ENCODE data around the gene NMUR1. TPM values are rescaled to one million over a fixed set of nuclear protein-coding genes. Genes with fewer than 3 reads are reported as not detected.

Gene NMUR1
- total RNA-seq, 1 donor from 2014 or later: 0.10 TPM

DNA sequence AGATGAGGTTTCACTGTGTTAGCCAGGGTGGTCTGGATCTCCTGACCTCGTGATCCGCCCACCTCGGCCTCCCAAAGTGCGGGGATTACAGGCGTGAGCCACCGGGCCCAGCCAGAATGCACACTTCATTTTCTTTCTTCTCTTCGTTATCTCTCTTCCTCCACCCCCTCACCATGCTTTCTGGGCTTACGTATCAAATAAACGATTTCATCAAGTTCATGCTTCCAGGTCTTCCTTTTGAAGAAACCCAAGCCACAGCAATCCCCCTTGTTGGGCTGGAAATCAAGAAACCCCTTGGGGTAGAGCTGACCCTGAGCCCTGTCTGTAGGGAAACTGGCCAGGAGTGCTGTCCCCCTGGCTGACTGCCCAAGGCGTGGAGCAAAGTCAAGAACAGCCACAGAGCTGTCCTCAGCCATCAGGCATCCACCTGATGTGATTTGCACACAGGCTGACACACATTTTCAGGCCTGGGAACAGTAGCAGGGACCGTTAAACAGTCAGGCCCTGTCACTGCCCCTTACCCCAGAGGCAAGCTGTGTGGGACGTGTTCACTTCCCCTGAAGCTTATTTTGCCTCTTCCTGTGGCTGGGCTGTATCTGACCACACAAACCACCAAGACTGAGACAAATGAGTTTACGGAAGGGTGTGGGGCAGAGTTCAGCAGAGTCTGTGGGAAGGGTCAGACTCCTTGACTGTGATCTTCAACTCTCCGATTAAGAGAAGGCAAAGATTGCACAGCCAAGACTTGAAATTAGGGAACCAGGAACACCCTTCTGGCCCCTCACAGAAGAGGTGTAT, 15.1 kb upstream of the NMUR1 start:
- Mint-ChIP-seq H3K27ac (ENCODE audit: unreplicated experiment) (peak overlapping the region; percentile 70), H3K36me3 (ENCODE audit: low read depth) (peaks cover 2% of the 10 kb centered on the region), H3K27me3 (ENCODE audit: low read depth) (no peaks in the 10 kb centered on the region), H3K9me3 (ENCODE audit: low read depth) (peaks cover 9% of the 10 kb centered on the region), H3K4me1 (ENCODE audit: low read depth) (peaks cover 22% of the 10 kb centered on the region), H3K4me3 (ENCODE audit: unreplicated experiment) (no peak overlapping the region)
- DNase-seq (ENCODE audit: low spot score): no peak
- TF ChIP-seq, protein P1, sequence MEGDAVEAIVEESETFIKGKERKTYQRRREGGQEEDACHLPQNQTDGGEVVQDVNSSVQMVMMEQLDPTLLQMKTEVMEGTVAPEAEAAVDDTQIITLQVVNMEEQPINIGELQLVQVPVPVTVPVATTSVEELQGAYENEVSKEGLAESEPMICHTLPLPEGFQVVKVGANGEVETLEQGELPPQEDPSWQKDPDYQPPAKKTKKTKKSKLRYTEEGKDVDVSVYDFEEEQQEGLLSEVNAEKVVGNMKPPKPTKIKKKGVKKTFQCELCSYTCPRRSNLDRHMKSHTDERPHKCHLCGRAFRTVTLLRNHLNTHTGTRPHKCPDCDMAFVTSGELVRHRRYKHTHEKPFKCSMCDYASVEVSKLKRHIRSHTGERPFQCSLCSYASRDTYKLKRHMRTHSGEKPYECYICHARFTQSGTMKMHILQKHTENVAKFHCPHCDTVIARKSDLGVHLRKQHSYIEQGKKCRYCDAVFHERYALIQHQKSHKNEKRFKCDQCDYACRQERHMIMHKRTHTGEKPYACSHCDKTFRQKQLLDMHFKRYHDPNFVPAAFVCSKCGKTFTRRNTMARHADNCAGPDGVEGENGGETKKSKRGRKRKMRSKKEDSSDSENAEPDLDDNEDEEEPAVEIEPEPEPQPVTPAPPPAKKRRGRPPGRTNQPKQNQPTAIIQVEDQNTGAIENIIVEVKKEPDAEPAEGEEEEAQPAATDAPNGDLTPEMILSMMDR (IDR thresholded peaks at IDR 0.05): no peak

DNA sequence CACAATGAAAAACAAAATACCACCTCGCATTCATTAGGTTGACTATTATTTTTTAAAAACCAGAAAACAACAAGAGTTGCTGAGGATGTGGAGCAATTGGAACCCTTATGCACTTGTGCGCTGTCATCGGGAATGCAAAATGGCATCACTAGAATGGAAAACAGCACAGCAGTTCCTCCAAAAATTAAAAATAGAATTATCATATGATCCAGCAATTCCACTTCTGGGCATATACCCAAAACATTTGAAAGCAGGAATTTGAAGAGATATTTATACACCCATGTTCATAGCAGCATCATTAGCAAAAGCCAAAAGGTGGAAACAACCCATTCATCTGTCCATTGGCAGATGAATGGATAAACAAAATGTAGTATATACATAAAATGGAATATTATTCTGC, 11.9 kb upstream of the NMUR1 start:
- no peak overlapping the region for H3K27ac Mint-ChIP-seq (ENCODE audit: unreplicated experiment)
- H3K27me3 Mint-ChIP-seq (ENCODE audit: low read depth): peaks cover 7% of the 10 kb centered on the region
- H3K4me3 Mint-ChIP-seq (ENCODE audit: unreplicated experiment): no peak overlapping the region
- H3K9me3 Mint-ChIP-seq (ENCODE audit: low read depth): peaks cover 9% of the 10 kb centered on the region
- peaks cover 2% of the 10 kb centered on the region for H3K36me3 Mint-ChIP-seq (ENCODE audit: low read depth)
- H3K4me1 Mint-ChIP-seq (ENCODE audit: low read depth): peaks cover 22% of the 10 kb centered on the region
- DNase-seq (ENCODE audit: low spot score): no peak
- TF ChIP-seq, protein P1 (IDR thresholded peaks at IDR 0.05): no peak

DNA sequence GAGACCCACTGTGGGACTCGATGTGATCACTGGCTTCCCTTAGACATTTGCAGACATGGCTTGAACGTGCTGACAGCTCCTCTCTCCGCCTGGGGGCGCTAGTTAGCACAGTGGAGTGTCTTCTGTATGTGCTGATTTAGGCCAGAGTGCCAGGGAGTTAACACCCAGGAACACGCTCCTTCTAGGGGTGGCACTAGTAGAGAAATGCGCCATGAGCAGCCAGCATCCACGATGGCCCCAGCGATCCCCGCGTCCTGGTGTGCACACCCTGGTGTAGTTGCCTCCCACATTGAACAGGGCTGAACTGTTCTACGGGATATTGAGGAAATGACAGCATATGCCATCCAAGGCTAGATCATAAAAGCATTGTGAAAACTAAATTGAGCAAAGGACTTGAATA, 11.4 kb upstream of the NMUR1 start:
- H3K36me3 Mint-ChIP-seq (ENCODE audit: low read depth): peaks cover 2% of the 10 kb centered on the region
- H3K4me1 Mint-ChIP-seq (ENCODE audit: low read depth): peaks cover 22% of the 10 kb centered on the region
- no peak overlapping the region for H3K4me3 Mint-ChIP-seq (ENCODE audit: unreplicated experiment)
- TF ChIP-seq, protein P1 (IDR thresholded peaks at IDR 0.05): peak; percentile 44
- H3K27me3 Mint-ChIP-seq (ENCODE audit: low read depth): peaks cover 7% of the 10 kb centered on the region
- H3K9me3 Mint-ChIP-seq (ENCODE audit: low read depth): peaks cover 9% of the 10 kb centered on the region
- H3K27ac Mint-ChIP-seq (ENCODE audit: unreplicated experiment): no peak overlapping the region
- no peak for DNase-seq (ENCODE audit: low spot score)

DNA sequence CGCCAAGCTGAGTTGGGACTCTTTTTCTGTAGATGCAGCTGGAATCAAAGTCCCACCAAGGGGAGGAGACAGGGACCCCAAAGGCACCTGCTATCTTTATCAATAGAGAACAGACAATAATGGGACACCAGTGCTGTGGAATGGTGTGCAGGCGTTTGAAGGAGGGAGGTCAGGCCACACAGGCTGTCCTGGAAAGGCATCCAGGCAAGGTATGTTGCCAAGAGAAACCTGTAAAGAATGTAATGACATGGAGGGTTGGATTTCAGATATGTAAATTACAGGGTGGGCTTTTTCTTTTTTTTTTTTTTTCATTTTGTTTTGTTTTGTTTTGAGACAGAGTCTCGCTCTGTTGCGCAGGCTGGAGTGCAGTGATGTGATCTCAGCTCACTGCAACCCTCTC, 9.7 kb upstream of the NMUR1 start:
- Mint-ChIP-seq H3K27ac (ENCODE audit: unreplicated experiment) (no peak overlapping the region), H3K27me3 (ENCODE audit: low read depth) (peaks cover 7% of the 10 kb centered on the region), H3K36me3 (ENCODE audit: low read depth) (no peaks in the 10 kb centered on the region), H3K4me3 (ENCODE audit: unreplicated experiment) (no peak overlapping the region), H3K4me1 (ENCODE audit: low read depth) (peaks cover 11% of the 10 kb centered on the region), H3K9me3 (ENCODE audit: low read depth) (peaks cover 9% of the 10 kb centered on the region)
- TF ChIP-seq, protein P1 (IDR thresholded peaks at IDR 0.05): no peak
- DNase-seq (ENCODE audit: low spot score): no peak

DNA sequence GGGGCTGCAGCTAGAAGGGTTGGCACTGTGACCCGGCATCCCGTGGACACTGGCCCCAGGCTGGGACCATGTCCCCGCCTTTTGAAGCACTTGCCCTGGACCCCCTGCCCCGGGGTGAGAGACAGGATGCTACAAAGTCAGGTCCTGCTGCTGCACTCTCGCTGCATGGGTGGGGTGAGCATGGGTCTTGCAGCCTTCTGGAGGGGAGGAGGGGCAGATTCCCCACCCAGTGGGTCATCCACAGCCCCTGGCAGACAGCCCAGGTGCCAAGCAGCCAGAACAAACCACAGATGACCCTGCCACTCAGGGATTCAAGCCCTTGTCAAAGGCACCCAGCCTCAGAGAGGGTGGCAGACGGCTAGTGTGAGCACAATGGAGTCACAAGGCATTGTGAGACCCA, 5.7 kb upstream of the NMUR1 start:
- H3K27me3 Mint-ChIP-seq (ENCODE audit: low read depth): peaks cover 9% of the 10 kb centered on the region
- H3K27ac Mint-ChIP-seq (ENCODE audit: unreplicated experiment): no peak overlapping the region
- DNase-seq (ENCODE audit: low spot score): no peak
- H3K36me3 Mint-ChIP-seq (ENCODE audit: low read depth): no peaks in the 10 kb centered on the region
- H3K9me3 Mint-ChIP-seq (ENCODE audit: low read depth): no peaks in the 10 kb centered on the region
- H3K4me3 Mint-ChIP-seq (ENCODE audit: unreplicated experiment): no peak overlapping the region
- H3K4me1 Mint-ChIP-seq (ENCODE audit: low read depth): peaks cover 5% of the 10 kb centered on the region
- TF ChIP-seq, protein P1 (IDR thresholded peaks at IDR 0.05): no peak

Measured in chondrocyte (in vitro differentiated cells).